HepG2 (cell line): ENCODE data around the gene TMEM131. TPM values are rescaled to one million over a fixed set of nuclear protein-coding genes. Genes with fewer than 3 reads are reported as not detected.

ENCODE experiments used
- BCL3 ChIP-seq: sonication (generic); formaldehyde crosslinking; IDR thresholded peaks from 2 replicates; pipeline ENCODE4 v1.5.1; 2020; ENCODE audit warnings: mild to moderate bottlenecking, missing genetic modification reagents, moderate library complexity
- E2F2 ChIP-seq: sonication (generic); formaldehyde crosslinking; IDR thresholded peaks from 2 replicates; pipeline ENCODE4 v1.4.0; 2020; ENCODE audit warnings: missing genetic modification reagents, borderline replicate concordance
- EP300 ChIP-seq, 3 experiments: sonication (generic) in 1 of 3; formaldehyde crosslinking in 1 of 3; IDR thresholded peaks; 2 replicates each; pipeline versions ENCODE4 v1.5.1 to v1.6.1; 2011 to 2020; ENCODE audit warnings: low read depth in 2 of 3, low read length in 2 of 3, borderline replicate concordance in 1 of 3, improper control_type of control experiment in 1 of 3, mild to moderate bottlenecking in 1 of 3, missing genetic modification reagents in 1 of 3, moderate library complexity in 1 of 3
- GMEB2 ChIP-seq: IDR thresholded peaks from 2 replicates; pipeline ENCODE4 v1.6.1; 2016; ENCODE audit warnings: missing biosample characterization, missing genetic modification reagents, low read depth
- HNRNPLL ChIP-seq: fragments of 200-400 bp; formaldehyde crosslinking; IDR thresholded peaks from 2 replicates; pipeline ENCODE4 v1.6.1; 2017; ENCODE audit warnings: mild to moderate bottlenecking, low read depth, low read length; ENCODE audit not compliant: poor library complexity, severe bottlenecking
- PATZ1 ChIP-seq: sonication (generic); formaldehyde crosslinking; IDR thresholded peaks from 2 replicates; pipeline ENCODE4 v1.4.0; 2020; ENCODE audit warnings: missing genetic modification reagents
- SPEN ChIP-seq: sonication (generic); formaldehyde crosslinking; IDR thresholded peaks from 2 replicates; pipeline ENCODE4 v1.5.1; 2020; ENCODE audit warnings: low read depth, mild to moderate bottlenecking, missing genetic modification reagents
- ZBTB34 ChIP-seq: sonication (generic); formaldehyde crosslinking; IDR thresholded peaks from 2 replicates; pipeline ENCODE4 v1.8.0; 2022; ENCODE audit warnings: mild to moderate bottlenecking, missing genetic modification reagents
- ZNF142 ChIP-seq: sonication (generic); formaldehyde crosslinking; IDR thresholded peaks from 2 replicates; pipeline ENCODE4 v1.4.0; 2020; ENCODE audit warnings: missing genetic modification reagents
- ZNF441 ChIP-seq: sonication (generic); formaldehyde crosslinking; IDR thresholded peaks from 2 replicates; pipeline ENCODE4 v1.7.0; 2021; ENCODE audit warnings: missing genetic modification reagents, borderline replicate concordance
- ZNF713 ChIP-seq: sonication (generic); formaldehyde crosslinking; IDR thresholded peaks from 2 replicates; pipeline ENCODE4 v1.4.0; 2020; ENCODE audit warnings: mild to moderate bottlenecking, missing genetic modification reagents
- polyA plus RNA-seq, 8 experiments: library from polyadenylated mRNA; depleted of rRNA in 3 of 8; stranded (reverse) in 7 of 8; unstranded in 1 of 8; fragments of >200 nt; fragmentation: Illumina TruSeq in 4 of 8; extraction: Trizol in 4 of 8; gene quantifications; 2 replicates each; pipeline versions ENCODE4 v1.2.1 to v1.2.3, GENCODE V29; 2011 to 2016; ENCODE audit warnings: low read depth in 4 of 8, missing spikeins in 1 of 8, mixed read lengths in 1 of 8; ENCODE audit not compliant: insufficient read depth in 1 of 8
- total RNA-seq, 5 experiments: library from RNA; depleted of rRNA; stranded (reverse); fragments of >200 nt; fragmentation: Illumina TruSeq; extraction: Trizol; gene quantifications; 2 replicates each; pipeline ENCODE4 v1.2.3, GENCODE V29; 2016; ENCODE audit warnings: low read depth in 1 of 5

Gene TMEM131
- total and polyA plus RNA-seq, 2 of the 13 experiments (the other 11 are each of a cell fraction or from before 2014, with no cell fraction given): 17.9 to 19.5 TPM

GRCh38 chr2:97995734-97996624, at the start of gene TMEM131 (continued):
- TF ChIP-seq ZNF142 (CRISPR knock-in tag) (peak; percentile 81; the same call in 1 of the 2 replicates), BCL3 (peak; percentile 94), GMEB2 (CRISPR knock-in tag) (peak; percentile 91), HNRNPLL (peak; percentile 95), ZNF713 (CRISPR knock-in tag) (no peak; the same call in none of the 2 replicates), SPEN (CRISPR knock-in tag) (peak; percentile 65; the same call in 1 of the 2 replicates), PATZ1 (peak; percentile 31), E2F2 (CRISPR knock-in tag) (peak; percentile 91; the same call in 1 of the 2 replicates), ZBTB34 (no peak; the same call in 1 of the 2 replicates), ZNF441 (CRISPR knock-in tag) (peak; percentile 17), EP300 (IDR thresholded peaks at IDR 0.05; ENCODE audit: low read depth in 2 of 2, low read length in 2 of 2) (peak in 1 of 2 experiments; percentile 3; a peak in 1 of 4 replicates), EP300 (CRISPR knock-in tag; IDR thresholded peaks at IDR 0.05; ENCODE audit: borderline replicate concordance) (peak; percentile 37)
